DND-41 (cell line): ENCODE measurements around the gene S100A8.

ENCODE experiments used
- ATAC-seq: fragments of 200-7000 bp; cut with Tn5 transposase; 3 replicates; pipeline ENCODE4 v1.9.1; 2021; ENCODE audit warnings: low read depth; ENCODE audit not compliant: insufficient read depth
- DNase-seq: peaks from one replicate; pipeline ENCODE4 v3.0.0-alpha.2; 2020
- H2AFZ ChIP-seq: 2 replicates; pipeline ENCODE4 v1.6.0; 2012; ENCODE audit warnings: low read depth, low read length
- H3K27ac ChIP-seq: 2 replicates; pipeline ENCODE4 v1.5.1; 2012; ENCODE audit warnings: low read length, inconsistent platforms
- H3K27me3 ChIP-seq: fragments of 200-600 bp; sonication (generic); 2 replicates; pipeline ENCODE4 v1.6.0; 2012; ENCODE audit warnings: low read length, mild to moderate bottlenecking, inconsistent platforms; ENCODE audit not compliant: insufficient read depth, poor library complexity
- H3K36me3 ChIP-seq: 2 replicates; pipeline ENCODE4 v1.5.1; 2012; ENCODE audit warnings: low read length, inconsistent platforms; ENCODE audit not compliant: insufficient read depth
- H3K4me1 ChIP-seq: 2 replicates; pipeline ENCODE4 v1.5.1; 2012; ENCODE audit warnings: mild to moderate bottlenecking, low read length; ENCODE audit not compliant: insufficient read depth
- H3K4me2 ChIP-seq: 2 replicates; pipeline ENCODE4 v1.6.0; 2012; ENCODE audit warnings: mild to moderate bottlenecking, moderate library complexity, low read length, inconsistent platforms; ENCODE audit not compliant: insufficient read depth
- H3K4me3 ChIP-seq, 2 experiments: fragments of 200-600 bp in 1 of 2; shearing (Covaris generic) in 1 of 2; 2 replicates each; pipeline ENCODE4 v1.5.1; 2012 to 2016; ENCODE audit warnings: inconsistent platforms in 2 of 2, low read length in 2 of 2, mild to moderate bottlenecking in 2 of 2, low read depth in 1 of 2, moderate library complexity in 1 of 2
- H3K79me2 ChIP-seq: 2 replicates; pipeline ENCODE4 v1.6.0; 2012; ENCODE audit warnings: low read length, inconsistent platforms; ENCODE audit not compliant: insufficient read depth
- H3K9ac ChIP-seq: 2 replicates; pipeline ENCODE4 v1.6.0; 2012; ENCODE audit warnings: low read depth, mild to moderate bottlenecking, inconsistent platforms, low read length, moderate library complexity
- H3K9me3 ChIP-seq: 2 replicates; pipeline ENCODE4 v1.5.1; 2012; ENCODE audit warnings: low read length, moderate library complexity, mild to moderate bottlenecking, inconsistent platforms; ENCODE audit not compliant: insufficient read depth, severe bottlenecking
- H4K20me1 ChIP-seq: 2 replicates; pipeline ENCODE4 v1.6.0; 2012; ENCODE audit warnings: low read length; ENCODE audit not compliant: insufficient read depth
- CTCF ChIP-seq: IDR thresholded peaks from 2 replicates; pipeline ENCODE4 v1.5.1; 2012; ENCODE audit warnings: borderline replicate concordance, low read length, moderate library complexity, mild to moderate bottlenecking; ENCODE audit not compliant: poor library complexity, severe bottlenecking; ENCODE audit errors: extremely low read depth
- EZH2 ChIP-seq: IDR thresholded peaks from 3 replicates; pipeline ENCODE4 v1.6.1; 2012; ENCODE audit warnings: borderline replicate concordance, low read depth, mild to moderate bottlenecking, moderate library complexity, low read length, inconsistent platforms; ENCODE audit not compliant: severe bottlenecking

Gene S100A8

GRCh38 chr1:153352523-153352922, 38.4 kb downstream of the S100A8 start:
- Histone ChIP-seq H2AFZ (no peak overlapping the region), H3K79me2 (no peaks in the 10 kb centered on the region), H3K9me3 (no peaks in the 10 kb centered on the region), H3K36me3 (no peaks in the 10 kb centered on the region), H3K4me1 (no peaks in the 10 kb centered on the region), H3K4me3 (no peak overlapping the region), H3K9ac (no peak overlapping the region), H3K27me3 (peaks cover 2% of the 10 kb centered on the region), H3K4me2 (no peak overlapping the region), H3K27ac (no peak overlapping the region), H4K20me1 (no peaks in the 10 kb centered on the region; the same call in 1 of the 2 replicates)
- ATAC-seq (peak; percentile 82), DNase-seq (peak; percentile 64)
- TF ChIP-seq CTCF (peak; percentile 95), EZH2 (no peak)

GRCh38 chr1:153350321-153350957, 40.4 kb downstream of the S100A8 start:
- no peak overlapping the region for H3K4me3 ChIP-seq
- H3K4me2 ChIP-seq, result no peak overlapping the region
- no peaks in the 10 kb centered on the region for H3K9me3 ChIP-seq
- TF ChIP-seq CTCF, result no peak
- H3K36me3 ChIP-seq, result no peaks in the 10 kb centered on the region
- H2AFZ ChIP-seq, result no peak overlapping the region
- ATAC-seq (no peak), DNase-seq (no peak)
- no peak overlapping the region for H3K9ac ChIP-seq
- H3K27ac ChIP-seq, result no peak overlapping the region
- no peaks in the 10 kb centered on the region for H3K4me1 ChIP-seq
- no peaks in the 10 kb centered on the region; the same call in 1 of the 2 replicates for H4K20me1 ChIP-seq
- peaks cover 13% of the 10 kb centered on the region for H3K27me3 ChIP-seq
- H3K79me2 ChIP-seq, result no peaks in the 10 kb centered on the region

DNA sequence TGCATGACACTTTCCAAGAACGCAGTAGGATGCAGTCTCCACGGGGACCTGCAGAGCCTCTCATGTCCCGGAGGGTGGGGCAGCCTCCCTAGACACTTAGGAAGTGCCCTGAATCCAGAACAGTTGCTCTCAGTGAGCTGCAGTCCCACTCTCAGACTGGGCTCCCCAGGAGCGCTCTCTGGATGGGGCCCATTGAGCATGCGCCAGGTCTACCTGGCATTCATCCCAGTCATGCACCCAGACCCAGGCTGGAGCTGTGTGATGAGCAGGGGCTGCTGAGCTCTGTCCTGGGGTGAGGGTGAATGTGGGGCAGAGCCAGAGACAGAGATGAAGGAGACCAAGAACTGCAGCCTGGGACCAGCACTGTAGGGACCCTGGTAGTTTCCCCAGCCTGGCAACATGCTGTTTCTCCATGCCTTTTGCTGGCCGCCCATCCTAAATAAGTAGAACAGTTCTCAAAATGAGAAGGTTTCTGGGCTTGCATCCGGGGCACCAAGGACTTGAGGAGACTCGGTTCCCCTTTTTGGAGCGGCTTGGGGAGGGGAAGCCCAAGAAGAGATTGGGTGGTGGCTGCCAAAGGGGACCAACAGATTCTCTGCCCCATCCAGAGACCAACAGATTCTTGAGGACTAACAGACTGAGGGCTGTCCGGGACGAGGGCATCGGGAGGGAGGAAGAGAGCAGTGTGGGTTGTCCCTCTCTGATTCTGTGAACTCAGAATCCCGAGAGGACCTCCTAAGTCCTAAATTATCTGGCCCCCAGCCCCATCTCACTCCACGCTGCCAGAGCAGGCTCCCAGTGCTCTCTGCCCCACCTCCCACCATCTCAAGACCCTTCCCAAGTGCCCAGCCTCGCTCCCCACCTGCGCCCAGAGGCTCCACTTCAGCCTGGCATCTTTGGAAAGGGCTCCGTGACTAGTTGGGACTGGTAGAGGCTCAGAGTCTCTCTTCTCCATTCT, 41.2 kb downstream of the S100A8 start:
- H3K4me1 ChIP-seq, result no peaks in the 10 kb centered on the region
- no peak overlapping the region for H2AFZ ChIP-seq
- H4K20me1 ChIP-seq, result no peaks in the 10 kb centered on the region; the same call in 1 of the 2 replicates
- no peak for DNase-seq
- H3K79me2 ChIP-seq, result no peaks in the 10 kb centered on the region
- peaks cover 21% of the 10 kb centered on the region for H3K27me3 ChIP-seq
- TF ChIP-seq CTCF (no peak), EZH2 (no peak)
- no peaks in the 10 kb centered on the region for H3K36me3 ChIP-seq
- no peak overlapping the region for H3K4me2 ChIP-seq
- H3K27ac ChIP-seq, result no peak overlapping the region
- no peak overlapping the region for H3K4me3 ChIP-seq
- H3K9me3 ChIP-seq, result no peaks in the 10 kb centered on the region
- no peak for ATAC-seq
- H3K9ac ChIP-seq, result no peak overlapping the region
